B cell (primary cell): ENCODE data around the gene MID1IP1. TPM values are rescaled to one million over a fixed set of nuclear protein-coding genes. Genes with fewer than 3 reads are reported as not detected.

ENCODE experiments used
- ATAC-seq: fragments of 200-7000 bp; cut with Tn5 transposase; one replicate; pipeline ENCODE4 v1.10.0; 2021; ENCODE audit warnings: low read depth, mild to moderate bottlenecking, moderate number of reproducible peaks, moderate library complexity
- CTCF ChIA-PET: fragments of 350-600 bp; sonication (Branson Sonifier 250); formaldehyde crosslinking; loops from one replicate; lab custom pipeline; 2021; ENCODE audit warnings: antibody characterized with exemption, inconsistent platforms; lab: Charles Lee
- POLR2A ChIA-PET: fragments of 350-600 bp; sonication (Branson Sonifier 250); formaldehyde crosslinking; loops from one replicate; lab custom pipeline; 2021; ENCODE audit warnings: antibody characterized with exemption; lab: Charles Lee
- DNase-seq: peaks from one replicate; pipeline ENCODE4 v3.0.0; 2013
- H2AFZ ChIP-seq: 2 replicates; pipeline ENCODE4 v1.6.1; 2012; ENCODE audit warnings: mild to moderate bottlenecking, low read depth, low read length; ENCODE audit not compliant: insufficient read depth, poor library complexity, severe bottlenecking
- H3K27ac ChIP-seq, 2 donors: 1 replicate in 1 of 2; 2 replicates in 1 of 2; pipeline ENCODE4 v1.5.1; 2012 to 2013; ENCODE audit warnings: low read length in 2 of 2, mild to moderate bottlenecking in 2 of 2, moderate library complexity in 1 of 2
- H3K27me3 ChIP-seq, 4 experiments: fragments of 200-600 bp in 1 of 4; sonication (generic) in 1 of 4; replicated peaks in 1 of 4; 1 replicate in 2 of 4; 2 replicates in 2 of 4; pipeline versions ENCODE4 v1.6.1 to v1.7.0; 2013 to 2016; ENCODE audit warnings: low read length in 3 of 4, mild to moderate bottlenecking in 2 of 4, mixed read lengths in 1 of 4, moderate library complexity in 1 of 4; ENCODE audit not compliant: insufficient read depth in 4 of 4, control insufficient read depth in 3 of 4; ENCODE audit errors: control extremely low read depth in 1 of 4
- H3K36me3 ChIP-seq, 2 experiments: replicated peaks in 1 of 2; 1 replicate in 1 of 2; 2 replicates in 1 of 2; pipeline versions ENCODE4 v1.6.1 to v1.7.1; 2013; ENCODE audit warnings: low read length in 1 of 2; ENCODE audit not compliant: insufficient read depth in 2 of 2, control insufficient read depth in 1 of 2; ENCODE audit errors: control extremely low read depth in 1 of 2, extremely low read depth in 1 of 2
- H3K4me1 ChIP-seq, 2 donors: fragments of 200-600 bp in 1 of 2; sonication (generic) in 1 of 2; 1 replicate in 1 of 2; 2 replicates in 1 of 2; pipeline versions ENCODE4 v1.5.1 to v1.6.1; 2013 to 2017; ENCODE audit warnings: low read length in 2 of 2; ENCODE audit not compliant: control insufficient read depth in 2 of 2, insufficient read depth in 2 of 2
- H3K4me2 ChIP-seq: replicated peaks from 2 replicates; pipeline ENCODE3; 2012; ENCODE audit warnings: mild to moderate bottlenecking, low read depth, low read length; ENCODE audit not compliant: poor library complexity, severe bottlenecking
- H3K4me3 ChIP-seq, 5 experiments: fragments of 200-600 bp in 1 of 5; sonication (generic) in 1 of 5; 1 replicate in 3 of 5; 2 replicates in 2 of 5; pipeline versions ENCODE4 v1.5.1 to v1.7.0; 2011 to 2016; ENCODE audit warnings: low read length in 4 of 5, mild to moderate bottlenecking in 4 of 5, low read depth in 2 of 5, control low read depth in 1 of 5, moderate library complexity in 1 of 5; ENCODE audit not compliant: insufficient read depth in 1 of 5; ENCODE audit errors: control extremely low read depth in 1 of 5, extremely low read depth in 1 of 5
- H3K79me2 ChIP-seq: fragments of 200-600 bp; sonication (generic); one replicate; pipeline ENCODE4 v1.6.0; 2016; ENCODE audit warnings: low read length; ENCODE audit not compliant: control insufficient read depth, insufficient read depth
- H3K9ac ChIP-seq: fragments of 200-600 bp; sonication (generic); 2 replicates; pipeline ENCODE4 v1.6.1; 2017; ENCODE audit warnings: mild to moderate bottlenecking, low read length, moderate library complexity
- H3K9me3 ChIP-seq, 3 donors: one replicate each; pipeline versions ENCODE4 v1.6.1 to v1.7.1; 2013; ENCODE audit warnings: low read length in 2 of 3; ENCODE audit not compliant: control insufficient read depth in 2 of 3, insufficient read depth in 1 of 3; ENCODE audit errors: control extremely low read depth in 1 of 3
- H4K20me1 ChIP-seq: 2 replicates; pipeline ENCODE4 v1.6.0; 2012; ENCODE audit warnings: mild to moderate bottlenecking, low read length; ENCODE audit not compliant: insufficient read depth, control insufficient read depth, poor library complexity, severe bottlenecking
- H3K27ac Mint-ChIP-seq: one replicate; pipeline ENCODE4 v1.8.0; 2021; ENCODE audit warnings: mixed read lengths
- H3K27me3 Mint-ChIP-seq: one replicate; pipeline ENCODE4 v1.8.0; 2021; ENCODE audit warnings: mixed read lengths
- H3K4me1 Mint-ChIP-seq: one replicate; pipeline ENCODE4 v1.8.0; 2021; ENCODE audit warnings: mixed read lengths
- H3K4me3 Mint-ChIP-seq: one replicate; pipeline ENCODE4 v1.8.0; 2021; ENCODE audit warnings: mixed read lengths
- H3K9me3 Mint-ChIP-seq: one replicate; pipeline ENCODE4 v1.8.0; 2022; ENCODE audit warnings: mixed read lengths; ENCODE audit not compliant: insufficient read depth
- EZH2 ChIP-seq: IDR thresholded peaks from 2 replicates; pipeline ENCODE4 v1.6.1; 2012; ENCODE audit warnings: borderline replicate concordance, low read depth, mild to moderate bottlenecking, moderate library complexity, low read length; ENCODE audit not compliant: insufficient read depth, poor library complexity, severe bottlenecking
- WGBS: methylation state at CpG from one replicate; pipeline ENCODE4 v1.1.5; 2013; ENCODE audit warnings: missing lambda C conversion rate; ENCODE audit not compliant: insufficient coverage; 5-methylcytosine and 5-hydroxymethylcytosine counted together
- intact Hi-C: fragments of 100-400 bp; cut with micrococcal nuclease; formaldehyde crosslinking; loops from one replicate; pipeline ENCODE4 v1.10.0; 2022
- polyA plus RNA-seq: library from polyadenylated mRNA; depleted of rRNA; stranded (reverse); fragments of >200 nt; gene quantifications from 2 replicates; pipeline ENCODE4 v1.2.3, GENCODE V29; 2012
- total RNA-seq, 2 donors: library from RNA; stranded (reverse); fragments of 120-200 nt in 1 of 2; gene quantifications; 1 replicate in 1 of 2; 2 replicates in 1 of 2; pipeline versions ENCODE4 v1.2.3 to v1.2.4, GENCODE V29; 2013 to 2022
- TF ChIP-seq, protein P1 (sequence below): fragments of 200-600 bp; IDR thresholded peaks from one replicate; pipeline ENCODE4 v1.8.0; 2022; ENCODE audit warnings: antibody characterized with exemption, mild to moderate bottlenecking

MID1IP1 gene
- total and polyA plus RNA-seq, 2 donors (not counting 1 experiment from before 2014, with no cell fraction given), result 28.2 to 46.2 TPM

DNA sequence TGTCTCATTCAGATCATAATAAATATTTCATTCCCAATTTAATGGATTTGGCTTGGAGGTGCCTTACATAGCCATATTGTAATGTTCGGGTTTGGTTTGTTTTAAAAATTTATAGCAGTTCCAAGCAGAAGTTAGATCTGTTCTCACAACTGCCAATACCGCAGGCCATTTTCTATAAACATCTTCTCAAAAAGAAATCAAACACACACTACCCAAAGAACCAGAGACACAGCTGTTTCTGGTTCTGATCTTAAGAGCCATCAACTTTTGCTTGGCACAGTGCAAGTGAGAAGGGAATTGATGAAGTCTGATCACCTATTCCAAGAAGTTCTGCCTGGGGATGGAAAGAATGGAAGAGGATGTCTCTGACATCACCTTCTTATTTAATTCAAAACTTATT is 22.9 kb downstream of the MID1IP1 start:
- H3K27ac Mint-ChIP-seq, result no peak overlapping the region
- DNase-seq, result no peak
- TF ChIP-seq EZH2, result no peak
- TF ChIP-seq, protein P1, sequence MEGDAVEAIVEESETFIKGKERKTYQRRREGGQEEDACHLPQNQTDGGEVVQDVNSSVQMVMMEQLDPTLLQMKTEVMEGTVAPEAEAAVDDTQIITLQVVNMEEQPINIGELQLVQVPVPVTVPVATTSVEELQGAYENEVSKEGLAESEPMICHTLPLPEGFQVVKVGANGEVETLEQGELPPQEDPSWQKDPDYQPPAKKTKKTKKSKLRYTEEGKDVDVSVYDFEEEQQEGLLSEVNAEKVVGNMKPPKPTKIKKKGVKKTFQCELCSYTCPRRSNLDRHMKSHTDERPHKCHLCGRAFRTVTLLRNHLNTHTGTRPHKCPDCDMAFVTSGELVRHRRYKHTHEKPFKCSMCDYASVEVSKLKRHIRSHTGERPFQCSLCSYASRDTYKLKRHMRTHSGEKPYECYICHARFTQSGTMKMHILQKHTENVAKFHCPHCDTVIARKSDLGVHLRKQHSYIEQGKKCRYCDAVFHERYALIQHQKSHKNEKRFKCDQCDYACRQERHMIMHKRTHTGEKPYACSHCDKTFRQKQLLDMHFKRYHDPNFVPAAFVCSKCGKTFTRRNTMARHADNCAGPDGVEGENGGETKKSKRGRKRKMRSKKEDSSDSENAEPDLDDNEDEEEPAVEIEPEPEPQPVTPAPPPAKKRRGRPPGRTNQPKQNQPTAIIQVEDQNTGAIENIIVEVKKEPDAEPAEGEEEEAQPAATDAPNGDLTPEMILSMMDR, result no peak
- no peaks in the 10 kb centered on the region for H3K79me2 ChIP-seq
- no peaks in the 10 kb centered on the region for H3K36me3 ChIP-seq
- H3K4me1 Mint-ChIP-seq, result no peaks in the 10 kb centered on the region
- H3K27me3 ChIP-seq, result no peaks in the 10 kb centered on the region
- intact Hi-C loops, result no loop called here
- ChIA-PET POLR2A (no interaction called here), CTCF (no interaction called here)
- no peaks in the 10 kb centered on the region for H3K27me3 Mint-ChIP-seq
- H3K4me1 ChIP-seq, result no peaks in the 10 kb centered on the region
- H3K4me2 ChIP-seq, result no peak overlapping the region
- H3K4me3 Mint-ChIP-seq, result no peak overlapping the region
- no peaks in the 10 kb centered on the region for H3K9me3 Mint-ChIP-seq
- H3K9ac ChIP-seq, result no peak overlapping the region
- no peak overlapping the region for H2AFZ ChIP-seq
- WGBS, result no CpG with 5 or more reads among the region's 2 CpGs
- ATAC-seq, result no peak
- H3K27ac ChIP-seq, result no peak overlapping the region
- no peak overlapping the region for H3K4me3 ChIP-seq
- no peaks in the 10 kb centered on the region for H4K20me1 ChIP-seq
- H3K9me3 ChIP-seq, result no peaks in the 10 kb centered on the region

DNA sequence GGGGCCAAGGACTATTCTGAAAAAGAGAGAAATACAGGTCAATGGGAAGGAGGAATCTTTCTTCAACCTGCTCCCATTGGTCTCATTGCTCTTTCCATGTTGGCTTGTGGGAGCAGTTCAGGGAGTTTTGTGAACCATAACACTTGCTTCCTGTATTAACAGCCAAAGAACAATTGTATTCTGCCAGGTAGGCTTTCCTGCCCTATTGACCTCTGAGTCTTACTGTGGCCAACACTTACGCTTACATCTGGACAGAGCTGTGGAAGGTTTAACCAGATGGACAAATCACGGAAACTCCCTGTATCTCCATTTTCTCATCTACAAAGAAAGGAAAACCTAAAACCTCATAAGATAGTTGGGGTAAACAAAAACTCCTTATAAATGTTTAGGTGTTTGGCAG is 30.7 kb downstream of the MID1IP1 start:
- H3K27ac ChIP-seq, result no peak overlapping the region
- H4K20me1 ChIP-seq, result no peaks in the 10 kb centered on the region
- no peak overlapping the region for H3K9ac ChIP-seq
- no peak for DNase-seq
- Mint-ChIP-seq H3K9me3 (no peaks in the 10 kb centered on the region), H3K27me3 (no peaks in the 10 kb centered on the region), H3K27ac (no peak overlapping the region), H3K4me3 (no peak overlapping the region), H3K4me1 (no peaks in the 10 kb centered on the region)
- H3K4me3 ChIP-seq, result no peak overlapping the region
- no peaks in the 10 kb centered on the region for H3K4me1 ChIP-seq
- no peak overlapping the region for H2AFZ ChIP-seq
- no peaks in the 10 kb centered on the region for H3K79me2 ChIP-seq
- no peaks in the 10 kb centered on the region for H3K36me3 ChIP-seq
- ATAC-seq, result no peak
- intact Hi-C loops, result no loop called here
- WGBS, result no CpG with 5 or more reads among the region's 2 CpGs
- no peaks in the 10 kb centered on the region for H3K9me3 ChIP-seq
- TF ChIP-seq, protein P1, result no peak
- TF ChIP-seq EZH2, result no peak
- H3K4me2 ChIP-seq, result no peak overlapping the region
- CTCF ChIA-PET, result no interaction called here
- no peaks in the 10 kb centered on the region for H3K27me3 ChIP-seq
- POLR2A ChIA-PET, result no interaction called here
